Left lung (tissue), 10 donors: ENCODE measurements around the gene BEAN1. TPM values are rescaled to one million over a fixed set of nuclear protein-coding genes. Genes with fewer than 3 reads are reported as not detected.
A peak's percentile ranks its signal among the peaks of the same experiment; 100 is the strongest.
"Not testable (repeated sequence)": the region's sequence is repeated elsewhere in the genome, so short reads cannot be mapped to it uniquely, and the experiment has no call there.

ENCODE experiments used
- ATAC-seq: fragments of 200-7000 bp; cut with Tn5 transposase; one replicate; pipeline ENCODE4 v1.9.1; 2020; ENCODE audit warnings: moderate library complexity
- DNase-seq, 4 donors: peaks; one replicate each; pipeline ENCODE4 v3.0.0-alpha.2; 2013 to 2020
- H3K27ac ChIP-seq, 2 donors: fragments of 200-600 bp; sonication (generic) in 1 of 2; one replicate each; pipeline versions ENCODE4 v1.5.0 to v1.8.0; 2020 to 2021
- H3K27me3 ChIP-seq, 2 donors: fragments of 200-600 bp; sonication (generic) in 1 of 2; one replicate each; pipeline versions ENCODE4 v1.5.0 to v1.8.0; 2020 to 2021
- H3K36me3 ChIP-seq, 2 donors: fragments of 200-600 bp; sonication (generic) in 1 of 2; one replicate each; pipeline versions ENCODE4 v1.5.0 to v1.8.0; 2020 to 2021
- H3K4me1 ChIP-seq, 2 donors: fragments of 200-600 bp; one replicate each; pipeline ENCODE4 v1.8.0; 2021
- H3K4me3 ChIP-seq, 2 donors: fragments of 200-600 bp; sonication (generic) in 1 of 2; one replicate each; pipeline versions ENCODE4 v1.5.0 to v1.8.0; 2020 to 2021; ENCODE audit warnings: mild to moderate bottlenecking in 1 of 2
- H3K9me3 ChIP-seq, 2 donors: fragments of 200-600 bp; sonication (generic) in 1 of 2; one replicate each; pipeline versions ENCODE4 v1.5.0 to v1.8.0; 2020 to 2021
- CTCF ChIP-seq, 2 donors: fragments of 200-600 bp; sonication (generic) in 1 of 2; IDR thresholded peaks; one replicate each; pipeline versions ENCODE4 v1.5.0 to v1.8.0; 2021; ENCODE audit warnings: antibody characterized with exemption in 2 of 2
- intact Hi-C, 2 donors: fragments of 100-400 bp; cut with DNase I; formaldehyde crosslinking; loops; one replicate each; pipeline versions ENCODE4 v1.11.2 to v1.14.2; 2022
- polyA plus RNA-seq, 6 donors: library from polyadenylated mRNA; unstranded; fragments of 120-200 nt; gene quantifications; one replicate each; pipeline ENCODE4 v1.2.1, GENCODE V29; 2013; ENCODE audit not compliant: insufficient read length in 6 of 6
- total RNA-seq, 2 donors: library from RNA; stranded (reverse); fragmentation: NEBNext Ultra II Directional; extraction: Animal tissue kit (Norgen Biotek cat#: 25700); gene quantifications; one replicate each; pipeline ENCODE4 v1.2.1, GENCODE V29; 2021
- donor health status: DM: no; HTN: yes; CAD: no.
- donor health status: DM: no; HTN: no; CAD: no.

The BEAN1 gene
- total and polyA plus RNA-seq, 8 donors = 0.65 to 13.6 (median 10.8) TPM

GRCh38 chr16:66513111-66513723 is 86.1 kb downstream of the BEAN1 start:
- Histone ChIP-seq H3K27me3 (no peaks in the 10 kb centered on the region), H3K4me3 (no peak overlapping the region), H3K9me3 (no peaks in the 10 kb centered on the region), H3K27ac (peak overlapping the region; percentile 46 to 66), H3K36me3 (no peaks in the 10 kb centered on the region), H3K4me1 (peaks cover 59 to 88% of the 10 kb centered on the region in 2 donors)
- DNase-seq = no peak
- no peak for TF ChIP-seq CTCF (IDR thresholded peaks at IDR 0.05)
- intact Hi-C loops = no loop called here
- no peak for ATAC-seq

GRCh38 chr16:66514391-66514790 is 87.3 kb downstream of the BEAN1 start:
- H3K4me1 ChIP-seq = peaks cover 60 to 89% of the 10 kb centered on the region in 2 donors
- intact Hi-C loops = not testable (repeated sequence)

GRCh38 chr16:66514980-66515595 is 88.0 kb downstream of the BEAN1 start:
- H3K27me3 ChIP-seq, H3K36me3 ChIP-seq, intact Hi-C loops, DNase-seq, ATAC-seq, H3K4me3 ChIP-seq, H3K9me3 ChIP-seq: not testable (repeated sequence)
- peaks cover 62 to 92% of the 10 kb centered on the region in 2 donors for H3K4me1 ChIP-seq
- H3K27ac ChIP-seq = peak overlapping the region; percentile 92 to 99

More at GRCh38 chr16:66514391-66514790, 87.3 kb downstream of the BEAN1 start:
- H3K27ac ChIP-seq, H3K36me3 ChIP-seq, ATAC-seq, H3K27me3 ChIP-seq, H3K9me3 ChIP-seq, H3K4me3 ChIP-seq: not testable (repeated sequence)
- DNase-seq = peak in 1 of 4 donors; percentile 50

DNA sequence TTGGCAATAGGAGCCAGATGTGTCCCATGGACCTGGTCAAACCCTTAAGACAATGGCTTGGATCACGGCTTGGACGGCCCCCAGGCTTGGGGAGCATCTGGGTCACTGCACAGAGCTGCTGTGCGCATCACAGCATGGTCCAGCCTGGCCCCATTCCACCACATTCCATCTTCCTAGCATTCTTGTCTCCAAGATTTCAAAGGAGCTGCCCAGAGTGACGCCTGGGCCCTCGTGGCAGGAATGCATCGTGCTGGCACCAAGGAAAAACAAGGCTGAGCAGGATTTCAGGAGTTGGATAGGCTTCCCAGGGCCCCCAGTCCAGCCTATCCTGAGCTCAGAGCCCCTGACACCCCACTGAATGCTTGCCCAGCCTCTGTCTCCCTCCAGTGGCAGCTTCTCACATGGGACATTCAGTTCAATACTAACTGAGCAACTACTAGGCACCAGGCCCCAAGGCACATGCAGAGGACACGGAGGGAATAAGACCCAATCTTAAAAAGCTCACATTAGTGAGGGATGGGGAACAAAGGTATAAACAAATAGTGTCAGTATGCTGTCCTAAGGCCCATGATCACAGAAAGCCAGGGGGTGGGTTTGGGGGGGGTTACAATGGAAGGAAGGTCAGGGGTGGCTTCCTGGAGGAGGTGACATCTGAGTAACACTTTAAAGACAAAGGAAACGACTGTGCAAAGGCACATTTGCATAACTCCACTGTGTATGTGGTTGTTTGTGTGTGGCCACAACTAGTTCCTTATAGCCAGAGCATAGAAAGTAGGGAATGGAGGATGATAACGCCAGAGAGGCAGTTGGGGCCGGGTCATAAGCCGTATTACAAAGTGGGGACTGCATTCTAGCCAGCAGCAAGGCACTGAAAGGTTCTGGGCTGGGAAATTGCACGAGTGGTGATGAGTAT is 88.8 kb downstream of the BEAN1 start:
- Histone ChIP-seq H3K9me3 (no peaks in the 10 kb centered on the region), H3K4me3 (peak overlapping the region in 1 of 2 donors; percentile 17), H3K36me3 (no peaks in the 10 kb centered on the region), H3K27me3 (no peaks in the 10 kb centered on the region), H3K27ac (peak overlapping the region; percentile 92 to 99), H3K4me1 (peaks cover 59 to 93% of the 10 kb centered on the region in 2 donors)
- intact Hi-C loops = no loop called here
- peak; percentile 26 to 60 for TF ChIP-seq CTCF (IDR thresholded peaks at IDR 0.05)
- ATAC-seq = peak; percentile 3
- DNase-seq = peak in 1 of 4 donors; percentile 69

DNA sequence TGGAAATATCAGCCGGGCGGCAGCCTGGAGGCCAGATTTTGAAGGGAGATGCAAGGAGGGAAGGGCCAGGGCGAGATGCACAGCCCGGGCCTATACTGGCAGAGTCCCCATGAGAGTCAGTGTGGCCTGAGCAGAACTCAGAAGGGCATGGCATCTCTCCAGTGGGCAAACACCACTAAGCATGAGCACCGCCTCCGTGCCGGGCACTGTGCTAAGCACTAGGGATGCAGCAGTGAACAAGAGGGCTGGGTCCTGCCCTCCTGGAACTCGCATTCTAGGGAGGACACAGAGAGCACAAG is 89.4 kb downstream of the BEAN1 start:
- TF ChIP-seq CTCF (IDR thresholded peaks at IDR 0.05) = no peak
- no peak for DNase-seq
- H3K9me3 ChIP-seq = no peaks in the 10 kb centered on the region
- H3K27me3 ChIP-seq = no peaks in the 10 kb centered on the region
- intact Hi-C loops = no loop called here
- peak overlapping the region; percentile 92 to 99 for H3K27ac ChIP-seq
- H3K4me3 ChIP-seq = peak overlapping the region in 1 of 2 donors; percentile 17
- peaks cover 53 to 93% of the 10 kb centered on the region in 2 donors for H3K4me1 ChIP-seq
- ATAC-seq = no peak
- H3K36me3 ChIP-seq = no peaks in the 10 kb centered on the region
